GM21619 (cell line): ENCODE data around the gene CDH9.
"Not testable (repeated sequence)": the region's sequence is repeated elsewhere in the genome, so short reads cannot be mapped to it uniquely, and the experiment has no call there.

Experiments used
- ATAC-seq: cut with Tn5 transposase; IDR thresholded peaks from one replicate; pipeline ENCODE4 v1.9.1; 2021; ENCODE audit not compliant: unreplicated experiment

Gene CDH9

GRCh38 chr5:26948921-26949320, 89.5 kb downstream of the CDH9 start:
- no peak for ATAC-seq

DNA sequence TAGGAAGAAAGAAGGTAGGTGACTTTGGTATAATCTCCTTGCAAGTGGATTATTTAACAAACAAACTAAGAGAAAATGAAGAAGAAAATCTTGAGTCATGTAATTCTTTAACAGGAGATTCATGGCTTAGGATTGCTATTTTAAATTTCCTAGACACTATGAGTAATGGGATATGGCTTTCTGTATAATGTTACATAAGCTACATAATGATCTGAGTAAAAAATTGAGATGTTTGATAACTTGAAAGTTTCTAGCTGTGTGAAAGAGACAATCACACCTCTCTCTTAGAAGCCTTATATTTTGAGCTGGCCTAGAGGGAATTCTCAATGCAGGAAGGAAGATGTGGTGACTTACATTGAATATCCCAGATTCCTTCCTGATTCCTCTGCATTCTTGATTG, 92.5 kb downstream of the CDH9 start:
- ATAC-seq: no peak

DNA sequence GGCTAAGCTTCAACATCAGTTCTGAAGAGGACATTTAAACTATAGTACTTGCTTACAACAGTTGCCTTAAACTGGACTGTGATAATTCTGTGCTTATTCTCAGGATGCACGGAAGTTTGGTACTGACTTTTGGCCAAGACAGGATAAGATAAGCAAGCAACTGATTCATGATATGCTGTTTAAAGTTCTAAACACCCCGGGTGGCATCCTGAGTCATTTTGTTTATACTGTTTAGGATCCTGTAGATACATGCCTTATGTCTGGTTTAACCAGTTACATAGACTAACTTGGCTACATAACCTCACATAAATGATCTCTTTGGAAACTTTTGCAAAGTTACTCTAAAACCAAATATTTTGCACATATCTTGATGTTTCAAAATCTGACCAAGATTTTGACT, 95.9 kb downstream of the CDH9 start:
- ATAC-seq: no peak

DNA sequence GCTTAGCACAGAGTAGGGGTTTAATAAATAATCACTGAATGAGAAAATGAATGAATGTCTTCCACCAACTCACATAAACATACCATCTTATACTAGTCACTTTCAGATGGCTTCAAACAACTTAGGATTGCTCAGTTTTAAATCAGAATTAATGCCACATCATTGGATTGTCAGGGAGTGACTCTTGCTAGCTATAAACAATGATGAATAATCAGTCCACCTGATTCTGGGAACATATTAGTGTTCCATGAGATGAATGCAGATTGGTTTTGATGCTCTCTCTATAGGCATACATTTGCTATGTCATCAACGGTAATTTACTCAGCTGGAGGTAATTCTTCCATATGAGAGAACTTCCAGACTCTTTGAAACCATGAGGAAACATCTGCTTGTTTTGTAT, 97.4 kb downstream of the CDH9 start:
- no peak for ATAC-seq

DNA sequence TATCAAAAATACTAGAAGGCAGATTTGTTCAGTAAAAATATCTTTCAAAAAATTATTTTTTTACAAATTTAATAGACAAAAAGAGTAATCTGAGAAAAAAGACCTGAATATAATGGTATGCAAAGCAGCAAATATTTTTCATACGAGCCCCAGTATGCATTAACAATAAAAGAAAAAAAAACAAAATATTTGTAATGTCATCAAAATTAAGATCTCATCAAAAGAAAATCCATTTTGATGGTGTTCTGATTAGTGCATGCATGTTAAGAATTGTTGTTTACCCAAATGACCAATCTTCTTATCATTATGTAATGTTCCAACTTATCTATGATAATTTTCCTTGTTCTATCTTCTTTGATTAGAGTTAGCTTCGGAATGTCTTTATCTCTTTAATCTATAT, 106.1 kb downstream of the CDH9 start:
- no peak for ATAC-seq

DNA sequence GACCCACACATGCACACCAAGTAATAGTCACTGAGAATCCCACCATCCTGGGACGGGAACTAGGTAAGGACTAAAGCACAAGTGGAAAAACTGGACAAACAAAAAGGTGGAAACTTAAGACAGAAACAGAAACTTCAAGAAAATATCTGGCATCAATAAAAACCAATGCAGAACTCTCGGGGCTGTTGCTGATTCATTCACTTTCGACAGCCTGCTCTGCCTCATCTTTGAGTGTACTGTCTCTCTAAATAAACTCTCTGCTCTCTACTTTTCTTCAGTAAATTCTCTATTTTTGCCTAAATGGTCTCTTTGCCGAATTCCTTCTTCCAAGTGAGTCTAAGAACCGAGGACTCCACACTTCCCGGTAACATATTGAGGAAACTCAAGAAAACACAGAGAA, 116.9 kb downstream of the CDH9 start:
- no peak for ATAC-seq

GRCh38 chr5:26903469-26903868, 134.9 kb downstream of the CDH9 start:
- no peak for ATAC-seq

DNA sequence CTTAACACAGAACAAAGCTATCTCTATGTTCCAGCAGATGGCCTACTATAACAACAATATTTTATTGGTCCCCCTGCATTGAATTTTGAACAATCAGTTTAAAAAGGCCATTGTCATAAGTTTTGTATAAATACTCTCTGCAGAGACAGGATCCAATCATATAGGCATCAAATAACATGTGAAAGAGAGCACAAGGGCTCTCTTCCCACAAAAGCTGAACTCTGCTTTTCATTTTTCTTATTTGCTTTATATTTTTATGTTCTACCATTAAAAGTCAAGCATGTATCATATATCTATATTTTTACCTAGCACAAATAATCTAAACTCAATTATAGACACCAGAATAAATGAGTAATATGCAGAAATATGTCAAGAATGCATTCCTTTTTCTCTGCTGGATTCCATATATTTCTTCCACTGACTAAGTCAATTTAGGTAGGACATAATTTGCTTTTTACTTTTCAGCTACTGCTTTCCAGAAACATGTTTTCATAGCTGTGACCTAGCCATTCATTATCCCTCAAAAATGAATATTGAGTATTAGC, 143.6 kb downstream of the CDH9 start:
- no peak for ATAC-seq

GRCh38 chr5:26893078-26893477, 145.3 kb downstream of the CDH9 start:
- ATAC-seq: no peak

DNA sequence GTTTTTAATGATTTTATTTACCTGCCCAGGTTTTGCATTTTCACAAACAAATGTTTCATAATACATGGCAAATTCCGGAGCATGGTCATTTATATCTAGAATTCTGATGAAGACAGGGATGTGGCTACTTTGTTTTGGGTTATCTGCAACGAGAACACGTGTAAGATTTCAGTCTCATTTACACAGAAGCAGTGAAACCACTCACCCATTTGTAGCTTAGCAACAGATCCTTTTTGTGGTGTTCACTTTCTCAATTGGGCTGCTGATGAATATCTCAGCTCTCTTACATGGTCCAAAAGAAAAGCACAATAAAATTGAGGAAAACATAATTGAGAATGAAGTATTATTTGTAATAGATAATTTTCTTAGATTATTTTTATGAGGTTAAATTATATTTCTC, 148.6 kb downstream of the CDH9 start:
- ATAC-seq: no peak

DNA sequence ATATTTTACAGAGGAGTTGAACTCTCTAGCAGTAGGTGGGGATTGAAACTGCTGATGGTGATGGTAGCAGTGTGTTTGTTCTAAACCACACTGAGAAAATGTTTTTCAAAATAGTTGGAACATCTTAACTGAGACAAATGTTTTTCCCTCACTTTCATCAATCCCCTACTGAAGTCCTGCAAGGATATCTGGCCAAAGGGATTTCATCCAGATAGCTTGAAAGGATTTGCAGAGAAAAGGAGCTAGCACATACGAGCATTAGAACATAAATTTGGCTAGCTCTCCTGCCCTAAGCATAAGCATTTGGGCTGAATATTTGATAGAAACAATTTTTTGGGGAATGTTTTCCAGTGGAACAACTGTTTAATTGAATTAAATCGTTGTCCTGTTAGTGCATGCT, 153.9 kb downstream of the CDH9 start:
- ATAC-seq: no peak

DNA sequence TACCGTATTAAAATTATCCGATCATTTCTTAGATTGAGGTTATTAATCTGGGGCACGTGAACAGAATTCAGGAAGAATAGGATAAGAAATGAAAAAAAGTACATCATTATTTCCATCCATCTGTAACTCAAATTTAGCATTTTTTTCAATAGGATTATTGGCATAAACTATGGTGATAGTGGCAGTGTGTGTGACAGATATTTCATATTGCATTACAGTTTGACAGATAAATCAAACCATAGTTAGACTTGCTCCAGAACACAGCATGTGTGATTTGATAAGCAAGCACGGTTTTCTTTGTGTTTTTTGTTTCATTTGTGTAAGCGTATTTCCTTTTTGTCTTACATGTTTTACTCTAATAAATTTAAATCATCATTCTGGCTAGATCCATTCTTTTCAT, 155.0 kb downstream of the CDH9 start:
- ATAC-seq: no peak

DNA sequence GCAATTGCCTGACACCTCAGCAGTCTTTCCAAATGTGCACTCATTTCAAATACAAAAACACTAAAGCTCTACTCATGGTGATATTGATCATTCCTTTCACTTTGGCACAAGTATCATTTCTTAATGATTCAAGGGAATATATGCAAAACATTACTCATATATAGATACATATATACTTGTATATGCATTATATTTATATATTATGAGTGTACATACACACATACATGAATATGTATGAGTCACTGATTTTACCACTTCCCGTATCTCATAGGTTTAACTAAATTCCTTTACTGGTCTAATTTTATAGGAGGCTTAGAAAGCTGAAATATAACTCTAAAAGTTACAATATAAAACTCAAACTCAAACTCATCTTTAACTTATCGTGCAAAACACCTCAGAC, 156.5 kb downstream of the CDH9 start:
- no peak for ATAC-seq

- ATAC-seq: no peak
Measured at GRCh38 chr5:26877154-26877553, 161.2 kb downstream of the CDH9 start.

DNA sequence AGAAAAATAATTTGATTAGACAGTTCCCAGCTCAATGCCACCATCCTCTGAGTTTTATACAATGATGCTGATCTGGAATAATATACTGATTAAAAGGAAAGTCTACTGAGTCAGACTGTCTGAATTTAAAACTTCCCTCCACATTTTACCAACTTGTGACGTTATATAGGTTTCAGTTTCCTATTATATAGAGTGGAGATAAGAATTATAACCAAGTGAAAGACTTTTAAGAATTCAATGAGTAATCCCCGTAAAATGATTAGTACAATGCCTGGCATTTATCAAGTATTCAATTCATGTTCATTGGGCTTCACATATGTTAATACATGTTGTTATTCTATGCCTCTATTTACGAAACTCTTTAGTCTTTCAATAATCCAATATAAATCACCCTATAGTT, 166.0 kb downstream of the CDH9 start:
- ATAC-seq: no peak

DNA sequence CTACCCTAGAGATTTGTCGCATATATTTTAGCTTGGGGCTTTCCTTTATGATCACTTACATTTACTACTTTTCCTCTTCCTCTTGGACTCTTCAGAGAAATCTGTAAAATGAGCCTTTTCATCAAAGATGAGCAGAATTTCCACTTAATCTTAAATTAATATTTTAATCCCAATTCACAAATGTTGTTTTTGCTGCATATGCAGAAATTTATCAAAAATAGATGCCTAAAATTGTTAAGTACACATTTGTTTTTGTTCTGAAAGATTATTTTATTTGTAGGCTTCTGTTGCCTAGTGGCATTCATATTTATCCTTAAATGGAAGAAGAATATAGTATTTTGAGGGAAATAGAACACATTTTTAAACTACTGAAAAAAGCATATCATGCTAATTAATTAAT, 168.6 kb downstream of the CDH9 start:
- no peak for ATAC-seq

- ATAC-seq: no peak
Measured at GRCh38 chr5:26868504-26868903, 169.9 kb downstream of the CDH9 start.

DNA sequence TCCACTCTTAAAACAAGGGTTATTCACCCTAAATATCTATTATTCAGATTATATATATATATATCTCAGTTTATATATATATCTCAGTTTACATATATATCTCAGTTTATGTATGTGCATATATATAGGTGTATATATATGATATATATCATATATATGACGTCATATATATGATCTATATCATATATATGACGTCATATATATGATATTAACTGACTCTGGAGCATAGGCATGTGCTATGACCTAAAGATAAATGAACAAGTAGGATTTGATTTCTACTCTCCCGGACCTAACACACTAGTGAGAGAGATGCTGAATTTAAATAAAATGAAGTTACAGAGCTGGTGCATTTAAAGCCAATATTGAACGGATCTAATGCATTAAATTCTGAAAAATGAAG, 174.3 kb downstream of the CDH9 start:
- no peak for ATAC-seq

GRCh38 chr5:26856238-26856637, 182.1 kb downstream of the CDH9 start:
- no peak for ATAC-seq

DNA sequence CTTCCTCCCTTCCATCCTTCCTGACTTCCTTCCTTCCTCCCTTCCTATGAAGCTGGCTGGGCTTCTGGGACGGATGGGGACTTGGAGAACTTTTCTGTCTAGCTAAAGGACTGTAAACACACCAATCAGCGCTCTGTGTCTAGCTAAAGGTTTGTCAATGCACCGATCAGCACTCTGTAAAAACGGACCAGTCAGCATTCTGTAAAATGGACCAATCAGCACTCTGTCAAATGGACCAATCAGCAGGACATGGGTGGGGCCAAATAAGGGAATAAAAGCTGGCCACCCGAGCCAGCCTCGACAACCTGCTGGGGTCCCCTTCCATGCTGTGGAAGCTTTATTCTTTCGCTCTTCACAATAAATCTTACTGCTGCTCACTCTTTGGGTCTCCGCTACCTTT, 185.9 kb downstream of the CDH9 start:
- not testable (repeated sequence) for ATAC-seq

GRCh38 chr5:26847041-26847736, 191.2 kb downstream of the CDH9 start:
- ATAC-seq: no peak

GRCh38 chr5:26843677-26844076, 194.7 kb downstream of the CDH9 start:
- no peak for ATAC-seq

- no peak for ATAC-seq
Measured at GRCh38 chr5:26833596-26833995, 204.8 kb downstream of the CDH9 start.
